Uterus (tissue), 4 donors: ENCODE measurements around the gene ACTN1. TPM values are rescaled to one million over a fixed set of nuclear protein-coding genes. Genes with fewer than 3 reads are reported as not detected.
A peak's percentile ranks its signal among the peaks of the same experiment; 100 is the strongest.

Source experiments
- DNase-seq, 2 donors: peaks; one replicate each; pipeline ENCODE4 v3.0.0-alpha.2; 2019 to 2020
- H3K27ac ChIP-seq, 2 donors: fragments of 200-600 bp; sonication (generic); 1 replicate in 1 of 2; 2 replicates in 1 of 2; pipeline ENCODE4 v1.5.1; 2016 to 2018
- H3K27me3 ChIP-seq, 2 donors: fragments of 200-600 bp; sonication (generic); one replicate each; pipeline ENCODE4 v1.5.1; 2018 to 2019; ENCODE audit warnings: control low read depth in 1 of 2
- H3K36me3 ChIP-seq, 2 donors: fragments of 200-600 bp; sonication (generic); one replicate each; pipeline ENCODE4 v1.5.1; 2019; ENCODE audit warnings: control low read depth in 1 of 2
- H3K4me1 ChIP-seq, 2 donors: fragments of 200-600 bp; sonication (generic); one replicate each; pipeline ENCODE4 v1.5.1; 2018 to 2019; ENCODE audit warnings: control low read depth in 1 of 2
- H3K4me3 ChIP-seq, 2 donors: fragments of 200-600 bp; sonication (generic); 1 replicate in 1 of 2; 2 replicates in 1 of 2; pipeline ENCODE4 v1.5.1; 2018 to 2019; ENCODE audit warnings: mild to moderate bottlenecking in 1 of 2
- H3K9me3 ChIP-seq, 2 donors: fragments of 200-600 bp; sonication (generic); one replicate each; pipeline ENCODE4 v1.5.1; 2019; ENCODE audit warnings: control low read depth in 1 of 2
- POLR2A ChIP-seq, 2 donors: fragments of 450-650 bp; IDR thresholded peaks; one replicate each; pipeline ENCODE4 v1.6.1; 2016; ENCODE audit warnings: antibody characterized with exemption in 2 of 2, mild to moderate bottlenecking in 1 of 2, moderate library complexity in 1 of 2
- intact Hi-C: fragments of 100-400 bp; cut with DNase I; formaldehyde crosslinking; loops from one replicate; pipeline ENCODE4 v1.15.1; 2023; ENCODE audit warnings: low total_unique reads
- total RNA-seq, 4 donors: library from RNA; depleted of rRNA in 3 of 4; stranded (reverse); fragments of >200 nt in 3 of 4; gene quantifications; one replicate each; pipeline versions ENCODE4 v1.1.0 to v1.2.4, GENCODE V29; 2014 to 2023
- TF ChIP-seq, protein P1 (sequence below), 4 experiments: fragments of 200-600 bp in 2 of 4; fragments of 450-650 bp in 2 of 4; sonication (generic) in 2 of 4; IDR thresholded peaks; one replicate each; pipeline ENCODE4 v1.5.1; 2016 to 2019; ENCODE audit warnings: antibody characterized with exemption in 4 of 4, mild to moderate bottlenecking in 2 of 4, moderate library complexity in 1 of 4
- donor health status: DM: yes; HTN: yes; CAD: no.

The ACTN1 gene
- total RNA-seq, 4 donors from 2014 or later: 147 to 538 (median 343) TPM

DNA sequence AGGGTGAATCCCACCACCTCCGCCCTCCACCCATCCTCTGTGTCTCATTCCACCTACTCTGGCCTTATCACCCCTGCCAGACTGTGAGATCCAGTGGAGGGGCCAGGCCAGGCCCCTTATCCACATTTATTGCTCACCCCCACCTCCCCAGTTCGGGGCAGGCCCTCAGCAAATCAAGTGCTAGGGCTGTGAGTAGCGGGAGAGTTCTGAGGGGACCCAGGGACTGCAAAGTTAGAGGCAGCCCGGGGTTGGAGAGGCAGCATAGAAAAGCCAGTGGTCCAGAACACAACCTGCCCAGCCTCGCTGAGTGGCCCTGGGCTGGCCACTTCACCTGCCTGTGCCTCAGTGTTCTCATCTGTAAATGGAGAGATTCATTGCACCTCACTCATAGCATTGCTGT is 27.2 kb upstream of the ACTN1 start:
- no peak overlapping the region for H3K4me3 ChIP-seq
- H3K27ac ChIP-seq: no peak overlapping the region
- H3K36me3 ChIP-seq: no peaks in the 10 kb centered on the region
- H3K4me1 ChIP-seq: no peaks in the 10 kb centered on the region
- H3K27me3 ChIP-seq: no peaks in the 10 kb centered on the region
- TF ChIP-seq POLR2A (IDR thresholded peaks at IDR 0.05): no peak
- TF ChIP-seq, protein P1, sequence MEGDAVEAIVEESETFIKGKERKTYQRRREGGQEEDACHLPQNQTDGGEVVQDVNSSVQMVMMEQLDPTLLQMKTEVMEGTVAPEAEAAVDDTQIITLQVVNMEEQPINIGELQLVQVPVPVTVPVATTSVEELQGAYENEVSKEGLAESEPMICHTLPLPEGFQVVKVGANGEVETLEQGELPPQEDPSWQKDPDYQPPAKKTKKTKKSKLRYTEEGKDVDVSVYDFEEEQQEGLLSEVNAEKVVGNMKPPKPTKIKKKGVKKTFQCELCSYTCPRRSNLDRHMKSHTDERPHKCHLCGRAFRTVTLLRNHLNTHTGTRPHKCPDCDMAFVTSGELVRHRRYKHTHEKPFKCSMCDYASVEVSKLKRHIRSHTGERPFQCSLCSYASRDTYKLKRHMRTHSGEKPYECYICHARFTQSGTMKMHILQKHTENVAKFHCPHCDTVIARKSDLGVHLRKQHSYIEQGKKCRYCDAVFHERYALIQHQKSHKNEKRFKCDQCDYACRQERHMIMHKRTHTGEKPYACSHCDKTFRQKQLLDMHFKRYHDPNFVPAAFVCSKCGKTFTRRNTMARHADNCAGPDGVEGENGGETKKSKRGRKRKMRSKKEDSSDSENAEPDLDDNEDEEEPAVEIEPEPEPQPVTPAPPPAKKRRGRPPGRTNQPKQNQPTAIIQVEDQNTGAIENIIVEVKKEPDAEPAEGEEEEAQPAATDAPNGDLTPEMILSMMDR (IDR thresholded peaks at IDR 0.05): no peak
- no peaks in the 10 kb centered on the region for H3K9me3 ChIP-seq
- intact Hi-C loops: no loop called here
- no peak for DNase-seq

DNA sequence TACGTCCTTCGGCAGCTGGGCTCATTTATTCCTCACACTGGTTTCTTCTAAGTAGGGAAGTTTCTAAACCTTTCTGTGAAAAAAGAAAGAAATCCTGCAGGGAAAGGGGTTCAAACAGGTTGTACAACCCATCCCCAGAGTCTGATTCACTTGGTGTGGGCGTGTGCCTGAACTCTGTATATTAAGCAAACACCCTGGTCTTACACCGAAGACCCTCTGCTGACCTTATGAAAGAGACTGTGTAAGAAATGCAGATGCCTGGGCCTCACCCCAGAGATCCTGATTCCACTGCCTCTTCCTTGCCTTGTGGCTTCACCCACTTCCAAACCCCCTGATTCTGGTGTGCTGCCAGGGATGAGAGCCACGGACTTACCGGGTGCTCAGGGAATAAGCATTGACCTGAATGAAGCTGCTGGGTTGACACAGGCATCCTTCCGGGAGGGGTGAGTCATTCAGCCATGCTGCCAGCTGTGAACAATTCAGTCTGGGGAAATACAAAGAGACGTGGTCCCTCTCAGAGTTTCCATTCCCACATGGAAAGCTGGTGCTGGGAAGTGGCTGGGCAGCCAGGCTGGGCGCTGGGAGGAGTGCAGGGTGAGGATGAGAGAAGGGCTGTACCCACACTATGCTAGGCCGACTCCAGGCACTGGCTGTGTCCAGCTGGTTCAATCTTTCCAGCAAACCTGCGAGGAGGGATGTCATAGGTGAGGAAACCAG is 26.5 kb upstream of the ACTN1 start:
- DNase-seq: peak; percentile 77 to 80
- no peaks in the 10 kb centered on the region for H3K36me3 ChIP-seq
- no peak overlapping the region for H3K4me3 ChIP-seq
- H3K9me3 ChIP-seq: no peaks in the 10 kb centered on the region
- H3K27me3 ChIP-seq: no peaks in the 10 kb centered on the region
- no peak overlapping the region for H3K27ac ChIP-seq
- intact Hi-C loops: no loop called here
- no peak for TF ChIP-seq POLR2A (IDR thresholded peaks at IDR 0.05)
- TF ChIP-seq, protein P1 (IDR thresholded peaks at IDR 0.05): no peak
- H3K4me1 ChIP-seq: no peaks in the 10 kb centered on the region

DNA sequence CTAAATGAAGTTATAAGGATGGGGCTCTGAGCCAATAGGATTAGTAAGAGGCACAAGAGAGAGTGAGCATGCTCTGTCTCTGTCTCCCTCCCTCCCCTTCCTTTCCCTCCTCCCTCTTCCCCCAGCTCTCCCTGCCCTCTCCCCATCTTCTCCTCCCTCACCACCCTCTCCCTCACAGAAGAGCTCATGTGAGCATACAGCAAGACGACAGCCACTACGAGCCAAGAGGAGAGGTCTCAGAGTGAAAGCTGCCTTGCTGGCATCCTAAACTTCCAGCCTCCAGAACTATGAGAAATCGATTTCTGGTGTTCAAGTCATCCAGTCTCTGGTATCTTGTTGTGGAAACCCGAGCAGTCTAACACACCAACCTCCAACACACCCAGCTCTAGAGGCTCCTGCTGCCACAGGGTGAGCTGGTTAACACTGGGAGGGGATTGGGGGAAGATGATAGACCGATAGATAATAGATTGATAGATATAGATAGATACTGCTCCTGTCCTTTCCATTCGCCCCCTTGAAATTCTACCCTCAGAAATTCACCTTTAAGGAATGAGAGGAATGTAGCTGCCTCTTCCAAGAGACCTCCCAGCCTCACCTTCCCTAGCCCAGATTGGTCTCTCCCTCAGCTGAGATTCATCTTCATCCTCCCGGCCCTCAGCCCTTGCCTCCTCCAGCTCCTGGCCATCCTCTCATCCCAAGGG is 25.8 kb upstream of the ACTN1 start:
- no peaks in the 10 kb centered on the region for H3K36me3 ChIP-seq
- H3K27me3 ChIP-seq: no peaks in the 10 kb centered on the region
- DNase-seq: no peak
- H3K4me3 ChIP-seq: no peak overlapping the region
- no peak overlapping the region for H3K27ac ChIP-seq
- H3K9me3 ChIP-seq: no peaks in the 10 kb centered on the region
- TF ChIP-seq, protein P1 (IDR thresholded peaks at IDR 0.05): no peak
- TF ChIP-seq POLR2A (IDR thresholded peaks at IDR 0.05): no peak
- intact Hi-C loops: no loop called here
- no peaks in the 10 kb centered on the region for H3K4me1 ChIP-seq

DNA sequence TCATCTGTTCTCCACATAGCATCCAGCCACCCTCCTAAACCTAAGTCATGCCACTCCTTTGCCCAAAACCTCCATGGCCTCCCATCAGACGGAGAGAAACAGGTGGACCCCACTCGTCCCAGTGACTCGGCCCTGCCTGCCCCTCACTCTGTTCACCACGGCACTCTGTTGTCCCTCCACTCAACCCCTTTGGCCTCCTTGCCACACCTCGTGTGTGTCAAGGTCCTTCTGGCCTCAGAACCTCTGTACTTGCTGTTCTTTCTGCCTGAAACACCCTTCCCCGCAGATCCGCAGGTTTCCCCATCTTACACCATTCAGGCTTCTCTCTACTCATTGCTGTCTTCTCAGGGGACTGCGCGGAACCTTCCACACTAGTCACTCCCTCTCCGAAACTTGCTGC is 24.5 kb upstream of the ACTN1 start:
- no peak for DNase-seq
- no peak overlapping the region for H3K4me3 ChIP-seq
- no peaks in the 10 kb centered on the region for H3K4me1 ChIP-seq
- no peaks in the 10 kb centered on the region for H3K9me3 ChIP-seq
- intact Hi-C loops: no loop called here
- TF ChIP-seq POLR2A (IDR thresholded peaks at IDR 0.05): no peak
- TF ChIP-seq, protein P1 (IDR thresholded peaks at IDR 0.05): no peak
- H3K27me3 ChIP-seq: no peaks in the 10 kb centered on the region
- no peaks in the 10 kb centered on the region for H3K36me3 ChIP-seq
- no peak overlapping the region for H3K27ac ChIP-seq

DNA sequence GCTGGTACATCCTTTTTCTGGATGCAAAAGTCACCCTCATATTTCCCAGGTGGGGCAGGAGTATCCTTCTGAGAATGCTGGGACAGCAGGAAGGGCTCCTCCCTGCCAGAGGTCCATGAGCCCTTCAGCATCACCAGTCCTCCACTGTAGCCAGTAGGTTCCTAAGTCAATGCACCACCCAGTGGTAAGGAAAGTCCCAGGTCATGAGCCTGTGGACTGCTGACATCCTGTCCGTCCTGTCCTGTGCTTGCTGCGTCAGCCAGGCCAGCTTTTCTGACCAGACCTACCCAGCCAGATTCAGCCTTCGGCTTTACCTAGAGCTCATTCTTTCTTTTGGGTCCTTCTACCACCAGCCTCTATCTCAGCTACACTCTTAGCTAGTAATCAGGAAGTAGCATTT is 23.0 kb upstream of the ACTN1 start:
- no peaks in the 10 kb centered on the region for H3K4me1 ChIP-seq
- H3K27me3 ChIP-seq: no peaks in the 10 kb centered on the region
- peak in 1 of 2 donors; percentile 31 for DNase-seq
- TF ChIP-seq, protein P1 (IDR thresholded peaks at IDR 0.05): peak in 2 of 4 experiments; percentile 24 to 26
- TF ChIP-seq POLR2A (IDR thresholded peaks at IDR 0.05): no peak
- no peak overlapping the region for H3K27ac ChIP-seq
- no peak overlapping the region for H3K4me3 ChIP-seq
- H3K9me3 ChIP-seq: no peaks in the 10 kb centered on the region
- intact Hi-C loops: no loop called here
- no peaks in the 10 kb centered on the region for H3K36me3 ChIP-seq
